ENCODE data around the gene SPESP1.

SPESP1 gene

GRCh38 chr15:68990992-68991500 lies 60.7 kb downstream of the SPESP1 start:
- peak in 1 of 56 donors; percentile 4 for DNase-seq

GRCh38 chr15:68991723-68992122 lies 61.4 kb downstream of the SPESP1 start:
- no peak for DNase-seq

- no peak for DNase-seq
These were observed 62.4 kb downstream of the SPESP1 start for GRCh38 chr15:68992696-68993095.

GRCh38 chr15:68993276-68993675 lies 63.0 kb downstream of the SPESP1 start:
- no peak for DNase-seq

GRCh38 chr15:68994149-68994548 lies 63.8 kb downstream of the SPESP1 start:
- no peak for DNase-seq

- DNase-seq = no peak
These were observed 64.8 kb downstream of the SPESP1 start for GRCh38 chr15:68994981-68995761.
